NCI-H82 (cell line): Measurements from ENCODE around the gene SLC24A3.

Experiments
- DNase-seq: peaks from one replicate; lab custom pipeline; 2025; lab: John Stamatoyannopoulos, UW

SLC24A3 gene

DNA sequence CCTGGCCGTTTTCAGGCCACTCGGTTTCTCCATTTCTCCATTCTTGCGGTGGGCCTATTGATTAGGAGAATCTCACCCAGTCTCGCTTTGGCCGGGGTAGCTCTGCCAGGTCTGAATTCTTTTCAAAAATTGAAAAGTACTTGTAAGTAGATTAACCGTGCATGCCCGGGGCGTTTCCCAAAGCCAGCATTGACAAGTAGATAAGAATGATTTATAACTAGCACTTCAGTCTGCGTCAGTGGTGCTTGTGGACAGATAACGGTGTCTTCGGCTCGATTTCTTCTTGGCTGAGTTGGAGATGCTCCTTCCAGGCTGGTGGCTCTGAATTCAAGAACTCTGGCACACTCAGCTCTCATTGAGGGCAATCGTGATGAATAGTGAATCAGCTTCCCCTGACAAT is 29.0 kb downstream of the SLC24A3 start:
- DNase-seq = no peak

DNA sequence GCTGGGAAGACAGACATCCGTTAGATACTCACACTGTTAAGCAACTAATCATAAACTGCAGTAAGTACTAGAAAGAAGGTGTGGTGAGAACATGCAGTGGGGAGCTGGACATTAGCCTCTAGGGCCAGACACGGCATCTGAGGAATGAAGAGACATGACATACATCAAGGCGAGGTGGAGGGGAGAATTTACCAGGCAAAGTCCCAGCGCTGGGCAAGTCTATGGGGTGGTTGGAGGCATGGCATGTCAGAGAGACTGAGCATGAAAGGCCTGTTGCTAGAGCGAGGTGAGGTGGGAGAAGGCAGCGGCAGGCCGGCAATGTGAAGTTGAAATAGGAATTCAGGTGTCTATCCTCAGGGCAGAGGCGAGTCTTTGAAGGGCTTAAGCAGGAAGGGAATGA is 31.8 kb downstream of the SLC24A3 start:
- no peak for DNase-seq

DNA sequence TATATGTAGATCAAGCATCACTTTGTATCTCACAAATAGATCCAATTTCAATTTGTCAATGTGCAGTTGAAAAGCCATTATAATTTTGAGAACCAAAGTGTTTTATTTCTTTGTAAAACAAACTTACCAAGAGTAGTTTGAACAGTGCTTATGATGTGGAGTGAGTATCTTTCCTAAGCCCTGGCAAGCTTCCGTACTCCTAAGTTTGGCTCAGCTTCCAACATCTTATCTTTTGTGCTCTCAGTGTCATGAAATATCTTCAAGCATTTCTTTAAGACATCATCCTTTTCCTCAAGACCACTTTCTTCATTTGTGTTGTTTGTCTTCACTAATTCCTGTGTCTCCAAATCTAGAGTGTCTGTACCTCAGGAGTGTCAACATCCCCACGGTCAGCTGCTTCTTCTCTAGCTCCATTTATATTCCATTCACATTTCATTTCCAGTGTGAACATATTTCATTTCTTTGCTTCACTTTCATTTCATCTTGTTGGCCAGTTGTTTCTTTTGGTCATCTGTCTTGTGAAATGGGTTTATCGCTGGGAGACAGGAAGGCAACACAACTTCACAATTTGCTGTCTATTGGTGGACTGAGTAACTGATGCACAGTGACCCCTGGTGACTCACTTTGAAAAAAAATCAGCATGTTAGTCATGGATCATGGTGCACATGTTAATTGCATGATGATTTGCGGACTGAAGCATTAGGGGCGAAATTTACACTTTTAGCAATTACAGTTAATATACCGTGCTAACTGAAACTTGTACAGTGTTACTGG is 36.9 kb downstream of the SLC24A3 start:
- DNase-seq = no peak

DNA sequence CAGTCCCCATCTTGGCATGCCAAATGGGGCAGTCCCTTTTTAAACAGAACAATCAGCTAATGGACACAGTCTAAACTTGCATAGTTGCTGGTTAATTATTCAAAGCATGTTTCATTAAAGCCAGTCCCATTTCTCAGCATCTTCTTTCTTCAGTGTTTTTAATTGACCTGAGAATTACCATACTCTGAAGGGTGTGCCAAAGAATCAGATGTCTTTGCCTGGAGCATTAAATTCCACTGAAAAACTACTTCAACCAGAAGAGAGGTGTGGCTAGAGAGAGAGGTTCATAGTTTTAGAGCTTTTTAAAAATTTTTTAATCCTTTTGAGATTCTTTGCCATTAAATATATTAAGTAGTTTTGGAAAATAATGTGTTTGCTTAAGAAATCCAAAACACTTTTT is 37.9 kb downstream of the SLC24A3 start:
- no peak for DNase-seq

DNA sequence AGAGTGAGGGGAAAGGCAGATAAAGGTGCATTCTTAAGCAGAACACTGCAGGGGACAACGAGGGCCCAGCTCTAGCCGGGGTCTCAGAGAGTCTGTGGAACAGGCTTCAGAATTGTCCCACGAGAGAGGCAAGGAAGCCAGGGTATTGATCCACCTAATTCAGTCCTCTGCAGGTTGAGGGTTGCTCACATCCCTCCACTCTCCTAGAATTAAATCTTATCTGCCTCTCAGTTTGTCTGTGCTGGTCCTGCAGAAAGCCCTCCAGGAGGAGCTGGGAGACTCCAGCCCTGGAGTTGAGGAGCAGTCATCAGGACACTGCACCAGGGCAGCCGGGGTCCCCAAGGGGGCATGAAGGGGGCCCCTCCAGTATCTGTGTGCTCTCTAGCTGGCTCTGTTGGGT is 39.1 kb downstream of the SLC24A3 start:
- DNase-seq = no peak

DNA sequence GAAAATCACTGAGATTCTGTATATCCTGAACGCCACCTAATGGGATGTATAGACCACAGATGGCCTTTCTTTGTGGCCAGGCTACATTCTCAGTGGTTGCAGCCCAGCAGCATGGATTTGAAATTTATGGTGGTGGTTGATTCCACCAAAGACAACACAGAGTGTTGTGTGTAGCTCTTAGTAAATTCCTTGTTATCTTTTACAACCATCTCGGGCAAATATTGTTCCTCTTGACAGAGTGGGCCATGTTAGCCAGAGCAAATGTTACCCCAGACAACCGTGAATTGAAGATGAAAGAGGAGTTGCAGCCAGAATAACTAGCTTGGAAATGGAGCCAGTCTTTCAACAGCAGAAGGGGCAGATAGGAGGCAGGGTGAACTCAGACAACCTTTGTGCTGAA is 39.5 kb downstream of the SLC24A3 start:
- DNase-seq = no peak

DNA sequence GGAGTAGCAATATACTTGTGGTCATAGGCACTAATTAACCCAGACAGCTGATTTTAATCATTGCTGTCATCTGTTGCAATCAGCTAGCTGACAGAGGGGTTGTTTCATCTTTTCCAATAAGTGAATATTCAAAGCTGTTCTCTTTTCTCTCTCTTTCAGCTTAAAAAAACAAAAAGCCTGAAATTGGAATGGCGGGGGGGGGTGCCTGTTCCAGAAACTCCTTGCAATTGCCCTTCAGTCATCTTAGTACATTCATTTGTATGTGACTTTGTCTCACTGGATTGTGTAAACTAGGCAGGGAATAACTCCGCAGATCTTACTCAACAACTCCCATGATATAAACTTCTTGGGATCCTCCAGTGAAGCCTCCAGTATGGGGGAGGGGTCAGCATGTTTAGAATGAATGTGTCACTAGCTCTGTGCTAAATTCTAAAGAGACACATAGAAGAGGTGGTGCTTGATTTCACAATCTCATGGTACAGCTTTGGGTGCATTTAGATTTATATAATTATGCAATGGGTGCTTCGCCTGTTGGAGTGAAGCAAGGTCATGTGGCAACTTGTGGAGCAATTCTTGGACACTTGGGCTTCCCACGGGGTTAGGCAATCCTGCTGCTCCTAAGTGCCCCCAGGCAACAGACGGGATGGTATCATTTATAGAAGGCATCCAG is 40.1 kb downstream of the SLC24A3 start:
- DNase-seq = no peak

DNA sequence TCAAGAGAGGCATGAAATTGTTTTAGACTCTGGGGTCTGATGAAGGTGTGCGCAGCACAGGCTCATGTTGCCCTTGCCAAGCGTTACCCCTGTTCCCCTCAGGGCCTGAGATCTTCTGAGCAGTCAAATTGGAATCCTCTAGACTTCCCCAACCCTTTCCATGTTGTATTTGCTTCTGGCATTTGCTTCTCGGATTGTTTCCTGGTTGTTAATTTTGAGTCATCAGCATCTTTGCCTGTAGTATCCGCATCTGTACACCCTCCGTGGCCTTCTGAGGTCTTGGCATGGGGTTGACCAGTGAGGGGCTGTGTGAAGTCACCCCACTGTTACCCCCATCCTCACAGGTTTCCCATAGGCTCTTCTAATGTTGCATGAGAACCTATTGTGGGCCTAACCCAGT is 40.9 kb downstream of the SLC24A3 start:
- no peak for DNase-seq

DNA sequence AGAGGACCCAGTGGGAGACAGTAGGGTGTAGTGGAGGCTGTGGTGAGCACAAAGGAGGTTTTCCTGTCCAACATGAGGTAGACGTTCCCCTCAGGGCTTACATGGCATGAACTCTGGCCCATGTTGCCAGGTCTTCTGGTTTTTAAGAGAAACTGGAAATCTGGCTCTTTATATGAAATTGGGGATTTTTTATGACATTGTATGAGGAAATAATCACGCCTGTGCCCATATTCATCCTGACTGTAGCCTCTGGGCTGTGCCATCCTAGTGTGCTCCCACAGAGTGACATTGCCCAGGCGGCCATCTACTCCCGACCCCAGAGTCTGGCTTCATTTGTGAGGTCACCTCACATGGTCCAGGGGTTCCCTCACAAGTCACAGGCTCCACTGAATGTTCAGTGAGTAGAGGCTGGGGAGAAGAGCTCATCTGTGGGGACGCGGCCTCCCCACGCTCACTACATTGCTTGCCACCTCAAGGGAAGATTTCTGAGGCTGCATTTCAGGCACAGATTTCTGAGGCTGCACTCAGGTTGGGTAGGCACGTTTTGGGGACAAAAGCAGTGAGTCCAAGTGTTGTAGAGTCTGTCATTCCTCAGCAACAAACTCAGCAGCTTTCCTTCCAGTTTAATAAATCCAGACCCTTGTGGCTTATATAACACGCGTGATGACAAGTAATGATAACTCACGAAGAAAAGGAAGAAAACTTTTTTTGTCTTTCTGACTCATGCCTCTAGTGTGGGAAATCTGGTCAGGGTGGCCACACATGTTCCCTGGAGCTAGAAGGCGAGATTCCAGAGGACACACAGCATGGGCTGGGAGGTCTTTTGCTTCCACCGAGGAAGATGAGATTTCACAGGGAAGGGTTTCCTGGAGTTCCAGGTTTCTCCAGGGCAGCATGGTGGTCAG is 41.7 kb downstream of the SLC24A3 start:
- no peak for DNase-seq

DNA sequence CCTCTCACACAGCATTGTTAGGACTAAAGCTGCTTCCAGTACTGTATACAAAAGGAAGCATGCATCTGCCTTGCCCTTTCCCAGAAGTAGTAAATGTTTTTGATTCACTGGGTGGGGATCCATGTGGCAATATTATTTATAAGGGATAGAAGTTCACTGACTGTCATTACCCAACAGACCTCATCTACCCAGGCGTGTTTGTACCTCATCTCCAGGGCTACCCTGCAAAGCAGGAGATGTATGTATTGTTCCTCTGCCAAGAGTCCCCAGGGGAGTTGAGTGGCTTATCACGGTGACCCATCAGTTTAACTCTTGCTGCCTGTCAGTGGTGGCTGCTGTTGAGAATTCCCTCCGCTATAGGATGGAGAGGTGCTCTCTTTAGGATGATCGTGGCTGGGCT is 42.5 kb downstream of the SLC24A3 start:
- DNase-seq = no peak

DNA sequence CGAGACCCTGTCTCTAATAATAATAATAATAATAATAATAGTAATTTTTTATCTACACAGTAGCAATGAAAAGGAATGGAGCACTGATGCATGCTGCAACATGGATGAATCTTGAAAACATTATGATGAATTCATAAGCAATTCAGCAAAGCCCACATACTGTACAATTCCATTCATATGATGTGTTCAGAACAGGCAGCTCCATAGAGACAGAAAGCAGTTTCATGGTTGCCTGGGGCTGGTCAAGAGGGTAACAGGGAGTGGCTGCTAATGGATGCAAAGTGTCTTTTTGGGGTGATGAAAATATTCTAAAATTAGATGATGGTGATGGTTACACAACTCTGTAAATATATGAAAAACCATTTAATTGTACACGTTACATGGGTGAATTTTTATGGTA is 43.6 kb downstream of the SLC24A3 start:
- no peak for DNase-seq

DNA sequence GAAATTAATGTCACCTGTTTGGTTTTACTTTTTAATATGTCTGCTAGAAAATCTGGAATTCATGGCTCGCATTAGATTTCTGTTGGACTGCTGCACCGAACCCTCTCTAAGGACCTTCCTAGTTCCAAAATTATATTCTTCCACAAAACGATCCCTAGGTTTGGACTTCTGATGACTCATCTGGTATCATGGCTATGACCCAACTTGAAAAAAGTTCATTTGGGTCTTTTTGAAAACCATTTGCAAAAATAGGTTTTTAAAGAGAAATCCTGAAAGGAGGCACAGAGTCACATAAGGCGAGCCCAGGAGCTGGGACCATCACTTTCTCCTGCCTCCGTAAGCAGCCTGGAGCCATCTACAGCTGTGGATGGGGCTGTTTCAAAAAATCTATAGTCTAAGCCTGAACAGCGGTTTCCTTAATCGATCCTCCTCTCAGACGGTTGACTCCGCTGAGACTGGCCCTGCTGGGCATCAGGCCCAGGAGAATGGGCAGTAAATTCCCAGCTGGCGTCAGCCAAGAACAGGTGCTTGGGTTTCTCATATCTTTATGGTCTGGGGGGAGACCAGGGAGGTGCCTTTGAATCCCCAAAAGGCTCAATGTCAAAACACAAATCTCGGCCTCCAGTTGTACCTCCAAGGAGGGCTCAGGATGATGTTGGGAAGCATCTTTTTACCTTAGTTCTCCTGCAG is 44.6 kb downstream of the SLC24A3 start:
- DNase-seq = no peak

DNA sequence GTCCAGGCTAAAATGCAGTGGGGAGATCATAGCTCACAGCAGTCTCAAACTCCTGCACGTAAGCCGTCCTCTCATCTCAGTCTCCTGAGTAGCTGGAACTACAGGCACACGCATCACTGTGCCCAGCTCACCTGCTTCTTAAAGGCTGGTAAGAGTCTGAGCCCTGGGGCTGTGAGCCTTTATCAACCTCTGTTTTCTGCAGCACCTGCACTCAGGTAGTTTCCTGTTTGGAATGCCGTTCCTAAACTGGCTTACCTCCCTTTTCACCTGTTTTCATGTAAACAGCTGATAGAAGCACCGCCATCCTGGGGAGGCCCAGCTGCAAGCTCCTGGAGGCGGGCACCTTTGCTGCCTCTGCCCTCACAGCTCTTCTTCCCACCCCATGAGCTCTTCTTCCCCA is 45.4 kb downstream of the SLC24A3 start:
- no peak for DNase-seq

DNA sequence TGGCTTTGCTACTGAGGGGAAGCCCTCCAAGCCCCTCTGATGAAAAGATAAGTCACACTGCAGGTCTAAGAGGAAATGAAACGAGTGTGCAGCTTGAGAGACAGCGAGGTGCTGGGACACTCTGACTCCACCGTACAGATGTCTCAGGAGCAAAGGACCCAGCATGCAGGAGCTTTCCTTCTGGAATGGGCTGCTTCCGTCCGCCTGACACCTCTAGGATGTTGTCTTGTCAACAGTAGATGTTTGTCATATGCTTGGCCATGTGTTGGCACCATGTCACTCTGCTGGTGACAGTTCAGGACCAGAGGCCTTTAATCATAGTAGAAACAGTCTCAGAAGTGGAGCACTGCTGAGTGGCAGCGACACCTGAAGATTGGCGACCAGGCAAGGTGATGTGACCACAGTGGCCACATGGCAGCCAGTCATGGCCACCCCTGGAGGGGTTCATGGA is 46.7 kb downstream of the SLC24A3 start:
- no peak for DNase-seq

DNA sequence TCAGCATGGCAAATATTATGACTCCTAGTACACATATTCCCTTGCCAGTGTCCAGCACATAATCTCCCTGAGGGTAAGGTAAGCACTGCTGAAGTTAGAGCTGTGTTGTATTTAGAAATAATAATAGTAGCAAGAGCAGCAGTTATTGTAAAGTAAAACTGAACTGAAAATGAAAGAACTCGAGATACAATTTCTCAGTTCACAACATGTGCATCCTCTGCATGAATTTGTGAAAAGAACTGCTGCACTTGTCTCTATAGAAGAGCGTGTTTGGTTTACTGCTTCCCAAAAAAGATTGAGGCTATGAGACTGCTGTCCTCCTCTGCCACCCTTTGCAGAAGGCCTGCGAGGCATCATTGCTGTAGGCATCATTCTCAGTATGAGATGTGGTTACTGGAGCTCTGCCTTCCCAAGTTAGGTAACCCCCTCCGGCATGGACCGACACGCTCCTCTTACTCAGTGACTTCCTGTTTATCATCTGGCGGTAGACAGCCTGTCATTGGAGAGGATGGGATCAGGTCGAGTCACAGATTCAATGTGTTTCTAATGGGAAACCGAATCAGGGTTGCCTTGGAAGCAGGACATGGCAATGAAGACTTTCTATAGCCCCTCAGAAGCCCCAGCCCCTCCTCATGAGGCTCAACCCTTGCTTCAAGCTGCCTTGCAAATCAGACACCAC is 48.1 kb downstream of the SLC24A3 start:
- DNase-seq = no peak

DNA sequence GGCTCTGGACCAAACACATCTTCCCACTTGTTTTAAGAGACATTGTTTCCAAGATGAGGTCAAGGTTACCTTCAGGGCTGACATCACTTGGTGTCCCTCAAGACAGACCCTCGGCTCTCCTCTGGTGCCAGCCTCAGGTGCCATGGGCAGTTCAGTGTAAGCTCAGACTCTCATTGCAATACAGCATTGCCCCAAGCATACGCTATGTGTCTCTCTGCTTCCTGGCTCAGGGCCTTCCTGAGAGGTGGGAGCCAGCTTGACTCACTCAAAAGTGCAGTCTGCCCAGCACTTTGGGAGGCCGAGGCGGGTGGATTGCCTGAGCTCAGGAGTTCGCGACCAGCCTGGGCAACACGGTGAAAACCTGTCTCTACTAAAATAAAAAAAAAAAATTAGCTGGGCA is 51.7 kb downstream of the SLC24A3 start:
- DNase-seq = no peak

DNA sequence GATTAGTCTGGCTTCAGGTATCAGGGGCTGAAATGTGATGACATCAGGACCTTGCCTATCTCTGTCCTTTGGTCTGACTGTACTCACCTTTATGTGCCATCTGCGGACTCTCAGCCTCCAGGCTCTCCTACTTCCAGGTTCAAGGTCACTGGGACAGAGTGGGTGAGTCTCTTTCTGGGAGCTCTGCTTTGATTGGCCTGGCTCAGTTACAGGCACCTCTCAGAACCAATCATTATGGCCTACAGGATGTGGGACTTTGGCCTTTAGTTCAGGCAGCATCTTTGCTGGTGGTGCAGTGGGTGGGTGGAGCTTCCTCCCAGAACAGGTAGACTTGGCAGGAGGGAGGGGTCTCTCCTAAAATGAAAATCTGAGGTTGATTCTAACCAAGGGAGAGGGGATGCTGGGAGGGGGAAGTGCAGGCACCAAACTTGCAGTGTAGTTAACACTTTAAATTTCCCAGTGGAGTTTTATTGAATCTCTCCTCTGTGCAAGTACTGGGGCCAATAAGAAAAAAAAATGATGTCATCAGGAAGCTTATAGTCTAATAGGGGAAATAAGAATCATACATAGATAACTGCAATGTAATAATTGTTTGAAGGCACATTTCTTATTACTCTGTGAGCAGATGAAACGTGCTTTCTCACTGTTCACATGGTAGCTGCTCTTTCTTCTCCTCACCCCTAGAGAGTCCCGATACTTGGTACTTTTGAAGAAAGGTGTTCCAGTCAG is 53.4 kb downstream of the SLC24A3 start:
- DNase-seq = no peak

DNA sequence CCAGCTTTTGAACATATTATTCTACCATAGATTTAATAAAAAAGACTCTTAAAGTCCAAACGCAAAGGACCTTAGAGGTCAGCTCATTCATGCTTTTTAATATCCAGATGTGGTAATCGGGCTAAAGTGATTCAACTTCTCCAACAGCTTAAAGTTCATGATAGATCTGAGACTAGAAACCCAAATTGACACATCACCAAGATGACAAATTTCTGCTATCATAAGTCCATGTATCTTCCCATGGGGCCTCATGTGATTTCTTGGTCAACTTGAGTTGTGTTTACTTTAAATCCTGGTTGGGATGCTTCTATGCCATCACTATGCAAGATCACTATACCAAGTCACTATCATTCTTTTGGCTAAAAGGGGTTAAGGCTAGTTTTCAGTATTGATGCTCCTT is 56.0 kb downstream of the SLC24A3 start:
- no peak for DNase-seq

DNA sequence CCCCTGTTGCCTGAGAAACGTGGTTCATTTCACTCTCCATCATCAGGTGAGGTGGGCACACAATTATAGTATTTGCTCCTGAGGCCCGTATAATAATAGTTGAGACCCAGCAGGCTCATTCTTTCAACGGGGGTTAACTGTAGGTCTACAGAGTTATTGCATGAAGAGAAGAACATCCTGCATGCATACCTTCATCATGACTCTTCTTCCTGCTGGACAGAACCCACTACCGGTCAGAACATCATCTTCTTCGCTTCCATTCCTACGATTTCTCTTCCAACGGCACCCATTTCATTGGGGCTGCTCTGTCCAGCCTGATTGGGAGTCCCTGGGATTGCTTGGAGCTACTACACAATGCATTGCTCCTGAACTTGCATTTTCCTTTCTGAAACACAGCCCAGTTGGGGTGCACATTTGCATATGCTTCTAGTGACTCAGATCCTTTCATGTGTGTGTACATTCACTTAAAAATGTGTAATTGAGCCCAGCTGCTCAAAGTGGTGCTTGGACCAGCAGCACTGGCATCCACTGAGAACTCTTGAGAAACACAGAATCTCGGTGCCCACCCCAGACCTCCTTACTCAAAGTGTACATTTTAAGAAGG is 57.4 kb downstream of the SLC24A3 start:
- DNase-seq = no peak

DNA sequence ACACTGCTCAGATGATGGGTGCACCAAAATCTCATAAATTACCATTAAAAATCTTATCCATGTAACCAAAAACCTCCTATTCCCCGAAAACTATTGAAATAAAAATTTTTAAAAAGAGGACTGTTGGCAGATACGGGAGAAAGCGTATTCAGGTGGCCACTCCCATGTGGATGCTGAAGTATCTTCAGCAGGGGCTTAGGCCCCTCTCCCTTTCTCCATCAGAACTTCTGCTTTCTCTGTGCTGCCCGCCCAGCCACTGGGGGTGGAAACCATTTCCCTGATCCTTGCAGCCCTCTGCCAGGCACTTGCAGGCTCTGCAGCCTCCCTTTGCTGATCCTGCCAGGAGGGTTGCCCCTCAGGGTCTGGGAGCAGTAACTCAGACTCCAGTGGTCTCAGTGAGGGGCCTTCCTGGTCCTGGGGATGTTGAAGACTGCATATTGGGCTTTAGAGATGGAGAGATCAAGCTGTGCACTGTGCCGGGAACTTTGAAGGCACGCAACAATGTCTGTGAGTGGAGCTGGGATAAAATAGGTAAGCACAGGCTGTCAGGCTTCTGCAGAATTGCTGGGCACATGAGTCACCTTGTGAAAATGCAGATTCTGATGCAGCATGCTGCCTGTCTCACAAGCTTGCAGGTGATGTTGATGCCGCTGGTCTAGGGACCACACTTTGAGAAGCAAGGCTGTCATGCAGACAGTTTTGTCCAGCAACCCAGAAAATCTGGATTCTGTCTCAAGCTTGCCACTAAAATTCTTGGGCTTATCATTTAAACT is 59.6 kb downstream of the SLC24A3 start:
- no peak for DNase-seq
